GM21576 (cell line): ENCODE data around the gene RAB5IF.

Experiments
- ATAC-seq: cut with Tn5 transposase; IDR thresholded peaks from one replicate; pipeline ENCODE4 v1.9.1; 2021; ENCODE audit warnings: mild to moderate bottlenecking, moderate library complexity; ENCODE audit not compliant: unreplicated experiment

The RAB5IF gene

GRCh38 chr20:36658300-36658699 is 52.7 kb downstream of the RAB5IF start:
- ATAC-seq, result no peak
